ENCODE results near the gene MTHFSD. TPM values are rescaled to one million over a fixed set of nuclear protein-coding genes. Genes with fewer than 3 reads are reported as not detected.

The MTHFSD gene
- total and polyA plus RNA-seq, 11 donors, result 3.9 to 17.0 (median 11.4) TPM

GRCh38 chr16:86515777-86516622, 39.0 kb downstream of the MTHFSD start:
- no peaks in the 10 kb centered on the region for H3K36me3 ChIP-seq
- H3K27ac ChIP-seq, result peak overlapping the region in 1 of 12 donors; percentile 96
- ATAC-seq, result no peak
- intact Hi-C loops (cut with DNase I), result loop anchor here in 8 of 10 donors (2.0 to 10.0 kb wide), 7 partner anchors 171 to 701 kb away; no protein-coding TSS in a partner anchor
- 6 to 30% (median 11%) methylated on average over 29 to 64 of the region's 64 CpGs for WGBS, 4 donors
- TF ChIP-seq CTCF (IDR thresholded peaks at IDR 0.05) (no peak), POLR2A (IDR thresholded peaks at IDR 0.05) (no peak)
- DNase-seq, result peak in 1 of 5 donors; percentile 44
- H3K4me1 ChIP-seq, result peaks cover 0 to 37% (median 10%) of the 10 kb centered on the region in 12 donors
- peak overlapping the region in 7 of 12 donors; percentile 2 to 19 (median 16) for H3K4me3 ChIP-seq
- no peaks in the 10 kb centered on the region for H3K9me3 ChIP-seq
- peaks cover 52 to 100% (median 93%) of the 10 kb centered on the region in 9 donors for H3K27me3 ChIP-seq

DNA sequence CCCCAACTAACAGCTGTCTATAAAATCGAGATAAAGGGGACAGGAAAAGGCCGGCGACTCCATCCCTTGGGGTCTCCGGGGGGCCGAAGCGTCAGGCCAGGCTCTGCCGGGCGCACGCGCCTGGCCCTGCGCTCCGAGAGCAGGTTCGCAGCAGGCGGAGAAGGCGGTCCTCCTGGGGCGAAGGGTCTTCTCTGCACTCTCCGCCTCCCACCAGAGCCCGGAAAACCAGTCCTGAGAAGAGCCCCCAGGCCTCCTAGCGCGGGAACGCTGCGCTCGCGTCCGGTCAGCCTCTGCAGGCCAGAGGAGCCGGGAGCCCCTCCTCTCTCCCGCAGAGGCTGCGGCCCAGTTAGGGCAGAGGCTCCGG, 39.6 kb downstream of the MTHFSD start:
- peak overlapping the region in 1 of 12 donors; percentile 96 for H3K27ac ChIP-seq
- H3K27me3 ChIP-seq, result peaks cover 56 to 100% (median 95%) of the 10 kb centered on the region in 9 donors
- peaks cover 0 to 38% (median 11%) of the 10 kb centered on the region in 12 donors for H3K4me1 ChIP-seq
- H3K9me3 ChIP-seq, result no peaks in the 10 kb centered on the region
- ATAC-seq, result no peak
- TF ChIP-seq CTCF (IDR thresholded peaks at IDR 0.05) (no peak), POLR2A (IDR thresholded peaks at IDR 0.05) (no peak)
- intact Hi-C loops (cut with DNase I), result loop anchor here in 6 of 10 donors (5.0 to 10.0 kb wide), 5 partner anchors 171 to 701 kb away; no protein-coding TSS in a partner anchor
- H3K36me3 ChIP-seq, result no peaks in the 10 kb centered on the region
- 6 to 20% (median 14%) methylated on average over 23 to 29 of the region's 29 CpGs for WGBS, 4 donors
- H3K4me3 ChIP-seq, result peak overlapping the region in 6 of 12 donors; percentile 2 to 19 (median 14)
- DNase-seq, result peak in 1 of 5 donors; percentile 37

DNA sequence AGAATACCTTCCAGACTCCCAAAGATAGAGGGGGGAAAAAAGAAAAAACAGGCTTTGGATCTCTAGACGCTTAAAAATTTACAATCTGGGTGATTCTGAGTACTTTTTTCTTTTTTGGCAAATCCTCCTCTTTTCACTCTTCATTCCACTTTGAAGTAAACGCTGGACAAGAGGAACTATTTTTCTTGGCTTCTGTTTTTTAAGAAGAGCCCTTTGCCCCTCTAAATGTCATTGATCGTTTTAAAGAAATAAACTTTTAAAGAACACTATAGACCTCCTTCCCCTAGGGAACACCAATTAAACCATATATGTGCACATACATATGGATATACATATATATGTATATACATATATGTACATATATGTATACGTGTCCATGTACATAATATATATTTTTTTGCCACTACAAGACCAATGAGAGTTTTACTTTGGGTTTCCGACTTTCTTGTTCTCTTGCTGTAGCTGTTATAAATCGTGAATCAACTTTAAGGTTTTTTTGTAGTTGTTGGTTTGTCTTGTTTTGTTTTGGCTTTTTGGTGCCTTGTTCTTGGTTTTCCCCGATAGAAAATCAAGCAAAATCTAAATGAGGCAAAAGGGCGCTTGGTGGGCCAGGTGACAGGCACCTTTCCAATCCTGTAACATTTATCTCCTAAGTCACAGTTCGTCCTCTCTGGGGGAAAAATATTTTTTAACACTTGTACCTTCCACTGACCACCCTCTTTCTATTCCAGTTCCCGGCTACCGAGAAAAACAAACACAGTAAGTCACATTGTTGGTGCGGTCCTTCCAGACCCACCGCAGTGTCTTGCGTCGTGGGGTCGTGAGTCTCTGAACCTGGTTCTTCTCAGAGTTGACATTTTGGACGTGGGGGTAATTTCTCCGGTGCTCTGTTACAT, 40.3 kb downstream of the MTHFSD start:
- no peak for TF ChIP-seq CTCF (IDR thresholded peaks at IDR 0.05)
- TF ChIP-seq POLR2A (IDR thresholded peaks at IDR 0.05), result no peak
- Histone ChIP-seq H3K27ac (peak overlapping the region in 1 of 12 donors; percentile 96), H3K9me3 (no peaks in the 10 kb centered on the region), H3K36me3 (no peaks in the 10 kb centered on the region), H3K27me3 (peaks cover 56 to 100% (median 91%) of the 10 kb centered on the region in 9 donors), H3K4me1 (peaks cover 0 to 39% (median 12%) of the 10 kb centered on the region in 12 donors), H3K4me3 (no peak overlapping the region)
- ATAC-seq (no peak), DNase-seq (no peak)
- WGBS, 4 donors, result 19 to 37% (median 28%) methylated on average over 18 of the region's 18 CpGs
- intact Hi-C loops (cut with DNase I), result loop anchor here in 6 of 10 donors (5.0 to 10.0 kb wide), 5 partner anchors 170 to 700 kb away; no protein-coding TSS in a partner anchor
